HG02938 (cell line): ENCODE results near the gene FUCA2.
"Not testable (repeated sequence)": the region's sequence is repeated elsewhere in the genome, so short reads cannot be mapped to it uniquely, and the experiment has no call there.

Source experiments
- ATAC-seq: cut with Tn5 transposase; IDR thresholded peaks from one replicate; pipeline ENCODE4 v1.9.1; 2021; ENCODE audit warnings: mild to moderate bottlenecking, moderate library complexity; ENCODE audit not compliant: unreplicated experiment

FUCA2 gene

DNA sequence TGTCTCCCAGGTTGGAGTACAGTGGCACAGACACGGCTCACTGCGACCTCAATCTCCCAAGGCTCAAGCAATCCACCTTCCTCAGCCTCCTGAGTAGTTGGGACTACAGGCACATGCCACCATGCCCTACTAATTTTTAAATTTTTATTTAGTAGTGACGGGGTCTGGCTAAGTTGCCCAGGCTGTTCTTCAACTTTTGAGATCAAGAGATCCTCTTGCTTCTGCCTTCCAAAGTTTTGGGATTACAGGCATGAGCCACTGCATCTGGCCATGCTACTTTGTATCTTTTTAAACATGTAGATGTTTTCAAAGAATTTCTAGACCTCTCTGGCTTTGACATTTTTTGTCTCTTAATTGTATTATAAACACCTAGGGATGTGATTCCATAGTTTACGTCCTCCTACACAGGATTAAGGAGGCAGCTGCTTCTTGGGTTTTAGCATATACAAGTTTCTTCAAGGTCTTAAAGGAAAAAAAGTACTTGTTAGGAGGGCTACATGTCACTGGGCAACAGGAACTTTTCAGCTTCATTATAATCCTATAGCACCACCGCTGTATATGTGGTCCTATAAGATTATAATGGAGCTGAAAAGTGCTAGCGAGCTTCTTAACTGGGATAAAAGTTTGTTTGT lies 62.3 kb downstream of the FUCA2 start:
- ATAC-seq, result no peak

DNA sequence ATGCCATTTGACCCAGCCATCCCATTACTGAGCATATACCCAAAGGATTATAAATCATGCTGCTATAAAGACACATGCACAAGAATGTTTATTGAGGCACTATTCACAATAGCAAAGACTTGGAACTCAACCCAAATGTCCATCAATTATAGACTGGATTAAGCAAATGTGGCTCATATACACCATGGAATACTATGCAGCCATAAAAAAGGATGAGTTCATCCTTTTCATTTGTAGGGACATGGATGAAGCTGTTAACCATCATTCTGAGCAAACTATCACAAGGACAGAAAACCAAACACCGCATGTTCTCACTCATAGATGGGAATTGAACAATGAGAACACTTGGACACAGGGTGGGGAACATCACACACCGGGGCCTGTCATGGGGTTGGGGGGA lies 63.7 kb downstream of the FUCA2 start:
- not testable (repeated sequence) for ATAC-seq
